ENCODE data around the gene GLRX2.

The GLRX2 gene

DNA sequence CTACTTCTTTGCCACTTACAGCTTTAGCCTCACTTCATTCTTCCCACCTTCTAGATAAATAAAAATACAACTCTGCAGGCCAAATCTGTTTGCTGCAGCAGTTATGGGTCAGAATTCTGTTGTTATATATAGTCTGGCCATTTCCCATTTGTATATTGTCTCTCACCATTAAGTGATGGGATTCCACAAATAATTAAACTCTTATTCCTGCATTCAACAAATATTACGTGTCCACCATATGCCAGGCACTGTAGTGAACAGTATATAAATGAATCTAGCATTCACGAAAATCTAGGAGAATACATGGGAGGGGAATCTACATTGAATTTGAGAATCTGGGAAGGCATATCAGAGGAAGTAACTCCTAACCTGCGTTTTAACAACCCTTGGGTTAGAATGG, 5.7 kb upstream of the GLRX2 start:
- DNase-seq (ENCODE audit: low read depth): no peak
- TF ChIP-seq, protein P1, sequence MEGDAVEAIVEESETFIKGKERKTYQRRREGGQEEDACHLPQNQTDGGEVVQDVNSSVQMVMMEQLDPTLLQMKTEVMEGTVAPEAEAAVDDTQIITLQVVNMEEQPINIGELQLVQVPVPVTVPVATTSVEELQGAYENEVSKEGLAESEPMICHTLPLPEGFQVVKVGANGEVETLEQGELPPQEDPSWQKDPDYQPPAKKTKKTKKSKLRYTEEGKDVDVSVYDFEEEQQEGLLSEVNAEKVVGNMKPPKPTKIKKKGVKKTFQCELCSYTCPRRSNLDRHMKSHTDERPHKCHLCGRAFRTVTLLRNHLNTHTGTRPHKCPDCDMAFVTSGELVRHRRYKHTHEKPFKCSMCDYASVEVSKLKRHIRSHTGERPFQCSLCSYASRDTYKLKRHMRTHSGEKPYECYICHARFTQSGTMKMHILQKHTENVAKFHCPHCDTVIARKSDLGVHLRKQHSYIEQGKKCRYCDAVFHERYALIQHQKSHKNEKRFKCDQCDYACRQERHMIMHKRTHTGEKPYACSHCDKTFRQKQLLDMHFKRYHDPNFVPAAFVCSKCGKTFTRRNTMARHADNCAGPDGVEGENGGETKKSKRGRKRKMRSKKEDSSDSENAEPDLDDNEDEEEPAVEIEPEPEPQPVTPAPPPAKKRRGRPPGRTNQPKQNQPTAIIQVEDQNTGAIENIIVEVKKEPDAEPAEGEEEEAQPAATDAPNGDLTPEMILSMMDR (conservative IDR thresholded peaks at IDR 0.05; ENCODE audit: low read length): no peak
- no peak overlapping the region for H3K4me3 ChIP-seq (ENCODE audit: low read length)

DNA sequence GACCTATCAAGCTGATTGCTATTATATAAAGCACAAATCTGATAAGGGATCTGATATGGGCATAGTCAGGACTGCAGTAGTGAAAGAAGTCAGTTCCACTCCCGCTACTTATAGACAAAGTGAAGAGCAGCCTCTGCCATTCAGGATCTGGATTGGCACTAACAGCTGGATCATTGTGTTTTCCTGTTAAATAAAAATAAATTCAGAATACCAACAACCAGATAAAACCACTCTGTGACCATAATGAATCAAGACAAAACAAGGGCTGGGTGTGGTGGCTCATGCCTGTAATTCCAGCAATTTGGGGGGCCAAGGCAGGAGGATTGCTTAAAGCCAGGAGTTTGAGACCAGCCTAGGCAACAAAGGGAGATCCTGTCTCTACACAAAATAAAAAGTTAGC, 5.0 kb upstream of the GLRX2 start:
- TF ChIP-seq, protein P1 (conservative IDR thresholded peaks at IDR 0.05; ENCODE audit: low read length): no peak
- no peak for DNase-seq (ENCODE audit: low read depth)
- H3K4me3 ChIP-seq (ENCODE audit: low read length): no peak overlapping the region

DNA sequence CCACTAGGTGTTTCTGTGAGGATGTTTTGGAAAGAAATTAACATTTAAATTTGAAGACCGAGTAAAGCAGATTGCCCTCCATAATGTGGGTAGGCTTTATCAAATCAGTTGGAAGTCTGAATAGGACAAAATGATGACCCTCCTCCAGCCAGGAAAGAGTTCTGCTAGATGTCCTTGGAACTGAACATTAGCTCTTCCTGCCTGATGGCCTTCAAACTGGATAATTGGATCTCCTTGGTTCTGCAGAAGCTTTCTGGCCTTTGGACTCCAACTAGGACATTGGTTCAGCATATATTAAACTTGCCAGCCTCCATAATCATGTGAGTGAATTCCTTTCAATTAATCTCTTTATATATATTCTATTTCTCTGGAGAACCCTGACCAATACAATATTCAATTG, 4.4 kb upstream of the GLRX2 start:
- TF ChIP-seq, protein P1 (conservative IDR thresholded peaks at IDR 0.05; ENCODE audit: low read length): no peak
- no peak for DNase-seq (ENCODE audit: low read depth)
- no peak overlapping the region for H3K4me3 ChIP-seq (ENCODE audit: low read length)

DNA sequence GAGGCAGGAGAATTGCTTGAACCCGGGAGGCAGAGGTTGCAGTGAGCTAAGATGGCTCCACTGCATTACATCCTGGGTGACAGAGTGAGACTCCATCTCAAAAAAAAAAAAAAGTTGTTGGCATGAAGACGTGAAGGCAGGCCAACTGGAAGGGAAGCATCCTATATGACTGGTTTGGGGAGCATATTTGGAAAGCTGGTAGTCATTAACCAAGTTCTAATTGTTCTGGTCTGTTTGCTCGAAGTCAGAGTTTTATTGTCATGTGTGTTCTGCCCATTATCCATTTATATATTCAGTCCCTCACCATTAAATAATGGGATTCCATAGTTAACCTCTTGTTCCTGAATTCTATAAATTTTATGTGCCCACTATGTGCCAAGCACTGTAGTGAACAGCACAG, 3.3 kb upstream of the GLRX2 start:
- no peak for DNase-seq (ENCODE audit: low read depth)
- no peak overlapping the region for H3K4me3 ChIP-seq (ENCODE audit: low read length)

DNA sequence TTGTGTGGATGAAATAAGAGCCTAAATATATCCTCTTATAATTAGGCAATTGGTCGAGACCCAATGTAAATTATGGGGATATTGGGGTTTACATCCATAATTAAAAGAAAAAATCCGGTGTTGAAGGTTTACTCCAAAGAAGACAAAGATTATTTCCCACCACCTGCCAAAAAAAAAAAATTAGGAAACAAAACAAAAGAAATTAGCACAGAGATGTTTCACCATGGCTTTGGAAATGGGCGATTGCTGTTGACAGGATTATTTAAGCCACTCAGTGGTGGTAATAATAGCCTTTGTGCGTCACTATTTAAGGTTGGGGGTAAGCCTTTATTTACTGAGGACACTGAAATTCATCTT, 585 bp upstream of the GLRX2 start:
- TF ChIP-seq, protein P1 (conservative IDR thresholded peaks at IDR 0.05; ENCODE audit: low read length): no peak
- peak overlapping the region; percentile 77 for H3K4me3 ChIP-seq (ENCODE audit: low read length)
- DNase-seq (ENCODE audit: low read depth): no peak

More for the DNA sequence above, 3.3 kb upstream of the GLRX2 start:
- TF ChIP-seq, protein P1 (conservative IDR thresholded peaks at IDR 0.05; ENCODE audit: low read length): no peak

DNA sequence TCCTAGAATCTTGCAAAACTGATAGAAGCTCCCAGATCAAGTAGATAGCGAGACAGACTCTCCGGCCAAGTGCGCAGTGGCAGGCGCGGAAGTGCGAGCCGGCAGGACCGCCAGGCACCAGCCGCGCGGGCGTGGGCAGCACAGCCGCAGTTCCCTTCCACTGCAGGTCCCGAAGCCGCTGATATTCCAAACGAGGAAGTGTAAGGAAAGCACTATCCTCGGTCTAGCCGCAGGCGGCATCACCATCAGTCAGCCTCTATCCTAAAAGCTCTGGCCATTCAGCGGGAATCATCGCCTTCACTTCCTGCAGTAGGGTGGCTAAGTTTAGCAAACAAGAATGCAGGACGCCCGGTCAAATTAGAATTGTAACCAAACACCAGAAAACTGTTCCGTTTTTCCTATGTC, 710 bp downstream of the GLRX2 start:
- peak; percentile 55 for DNase-seq (ENCODE audit: low read depth)
- TF ChIP-seq, protein P1 (conservative IDR thresholded peaks at IDR 0.05; ENCODE audit: low read length): no peak; the same call in 1 of the 2 replicates
- peak overlapping the region; percentile 77 for H3K4me3 ChIP-seq (ENCODE audit: low read length)

DNA sequence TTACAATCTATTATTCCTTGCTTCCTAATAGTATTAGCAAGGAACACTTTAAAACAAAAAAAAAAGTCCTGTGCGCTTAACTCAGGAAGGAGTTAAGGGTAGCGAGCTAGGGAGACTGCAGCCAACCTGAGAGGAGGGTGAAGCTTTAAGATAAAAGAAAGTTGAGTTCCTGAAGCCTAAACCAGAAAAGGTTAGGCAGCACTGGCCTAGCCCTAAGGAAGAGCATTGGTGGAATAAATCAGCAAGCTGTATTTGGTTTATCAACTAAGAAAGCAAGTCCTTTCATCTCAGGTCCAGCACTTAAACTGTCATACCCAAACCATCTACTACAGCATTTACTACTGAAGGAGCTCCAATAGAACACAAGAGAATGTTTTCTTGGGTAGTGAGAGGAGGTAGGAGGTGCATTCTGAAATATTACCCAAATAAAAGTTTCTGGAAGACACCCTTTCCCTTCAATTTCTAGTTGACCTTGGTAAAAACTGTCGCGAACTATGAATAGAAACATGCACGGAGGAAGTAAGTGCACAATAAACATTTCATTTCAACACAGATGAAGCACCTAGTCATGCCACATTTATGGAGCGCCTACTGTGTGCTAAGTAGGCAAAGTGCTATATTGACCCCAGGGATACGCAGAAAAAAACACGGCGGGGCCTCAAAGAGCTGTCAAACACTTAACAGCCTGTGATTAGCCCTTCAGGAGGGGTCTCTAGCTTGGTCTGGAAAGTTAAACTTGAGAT, 1.3 kb downstream of the GLRX2 start:
- DNase-seq (ENCODE audit: low read depth): no peak
- TF ChIP-seq, protein P1 (conservative IDR thresholded peaks at IDR 0.05; ENCODE audit: low read length): no peak
- H3K4me3 ChIP-seq (ENCODE audit: low read length): peak overlapping the region; percentile 77
